GM23338 (cell line): ENCODE measurements around the gene SGCD. TPM values are rescaled to one million over a fixed set of nuclear protein-coding genes. Genes with fewer than 3 reads are reported as not detected.

Experiments
- ATAC-seq: fragments of 200-7000 bp; cut with Tn5 transposase; 3 replicates; pipeline ENCODE4 v1.9.1; 2020
- DNase-seq: peaks from one replicate; pipeline ENCODE4 v3.0.0-alpha.2; 2015; ENCODE audit warnings: low spot score
- H2AFZ ChIP-seq: fragments of 200-600 bp; sonication (generic); 2 replicates; pipeline ENCODE4 v1.8.0; 2016; ENCODE audit warnings: antibody characterized with exemption, mild to moderate bottlenecking, moderate library complexity
- H3F3A ChIP-seq: fragments of 200-600 bp; sonication (generic); replicated peaks from 2 replicates; pipeline ENCODE4 v1.8.0; 2017; ENCODE audit warnings: antibody characterized with exemption, mixed run types, low read depth
- H3K27ac ChIP-seq: fragments of 200-600 bp; sonication (generic); 2 replicates; pipeline ENCODE4 v1.6.1; 2016; ENCODE audit warnings: low read depth
- H3K27me3 ChIP-seq: fragments of 200-600 bp; sonication (generic); 2 replicates; pipeline ENCODE4 v1.8.0; 2016; ENCODE audit warnings: mild to moderate bottlenecking, mixed run types, moderate library complexity; ENCODE audit not compliant: insufficient read depth
- H3K36me3 ChIP-seq: fragments of 200-600 bp; sonication (generic); 2 replicates; pipeline ENCODE4 v1.8.0; 2016; ENCODE audit warnings: mild to moderate bottlenecking; ENCODE audit not compliant: insufficient read depth
- H3K4me1 ChIP-seq: fragments of 200-600 bp; sonication (generic); 2 replicates; pipeline ENCODE4 v1.8.0; 2016; ENCODE audit warnings: mild to moderate bottlenecking, moderate library complexity; ENCODE audit not compliant: insufficient read depth
- H3K4me2 ChIP-seq: fragments of 200-600 bp; sonication (generic); 2 replicates; pipeline ENCODE4 v1.7.1; 2017; ENCODE audit warnings: mixed run types
- H3K4me3 ChIP-seq: fragments of 200-600 bp; sonication (generic); 2 replicates; pipeline ENCODE4 v1.6.1; 2016; ENCODE audit warnings: mixed run types
- H3K79me2 ChIP-seq: fragments of 200-600 bp; sonication (generic); replicated peaks from 2 replicates; pipeline ENCODE4 v1.8.0; 2017; ENCODE audit warnings: mild to moderate bottlenecking; ENCODE audit not compliant: insufficient read depth
- H3K9me2 ChIP-seq: fragments of 200-600 bp; sonication (generic); 2 replicates; pipeline ENCODE4 v1.8.0; 2017; ENCODE audit not compliant: insufficient read depth
- H4K20me1 ChIP-seq: fragments of 200-600 bp; sonication (generic); replicated peaks from 2 replicates; pipeline ENCODE4 v1.8.0; 2017; ENCODE audit warnings: mild to moderate bottlenecking; ENCODE audit not compliant: insufficient read depth
- H3K27ac Mint-ChIP-seq: 2 replicates; pipeline ENCODE4 v1.8.0; 2020; ENCODE audit warnings: inconsistent platforms, mild to moderate bottlenecking, moderate library complexity, mixed read lengths
- H3K27me3 Mint-ChIP-seq: 3 replicates; pipeline ENCODE4 v1.8.0; 2022; ENCODE audit warnings: low read depth, mild to moderate bottlenecking, moderate library complexity, mixed read lengths, inconsistent platforms; ENCODE audit not compliant: insufficient read depth, poor library complexity
- H3K36me3 Mint-ChIP-seq: 3 replicates; pipeline ENCODE4 v1.8.0; 2021; ENCODE audit warnings: low read depth, mild to moderate bottlenecking, inconsistent platforms, moderate library complexity, mixed read lengths
- H3K4me1 Mint-ChIP-seq: 3 replicates; pipeline ENCODE4 v1.8.0; 2020; ENCODE audit warnings: mild to moderate bottlenecking, inconsistent platforms, mixed read lengths
- H3K4me3 Mint-ChIP-seq: 3 replicates; pipeline ENCODE4 v1.8.0; 2021; ENCODE audit warnings: moderate library complexity, mild to moderate bottlenecking, inconsistent platforms, mixed read lengths
- H3K9me3 Mint-ChIP-seq: 3 replicates; pipeline ENCODE4 v1.8.0; 2020; ENCODE audit warnings: moderate library complexity, mild to moderate bottlenecking, inconsistent platforms, mixed read lengths
- EZH2phosphoT487 ChIP-seq: fragments of 200-600 bp; sonication (generic); IDR thresholded peaks from one replicate; pipeline ENCODE4 v1.8.1; 2018; ENCODE audit warnings: antibody characterized with exemption; ENCODE audit not compliant: unreplicated experiment
- JUNB ChIP-seq: IDR thresholded peaks from one replicate; pipeline ENCODE4 v1.6.1; 2016; ENCODE audit warnings: antibody characterized with exemption; ENCODE audit not compliant: unreplicated experiment
- POLR2AphosphoS5 ChIP-seq: IDR thresholded peaks from 2 replicates; pipeline ENCODE4 v1.6.1; 2016; ENCODE audit warnings: antibody characterized with exemption, low read depth
- STAT1 ChIP-seq: IDR thresholded peaks from one replicate; pipeline ENCODE4 v1.6.1; 2016; ENCODE audit warnings: antibody characterized with exemption; ENCODE audit not compliant: unreplicated experiment
- ZNF114 ChIP-seq: fragments of 250-450 bp; sonication (Bioruptor Pico); IDR thresholded peaks from 2 replicates; pipeline ENCODE4 v1.5.0; 2020; ENCODE audit warnings: mild to moderate bottlenecking, moderate library complexity
- ZNF331 ChIP-seq: fragments of 250-450 bp; sonication (Bioruptor Pico); IDR thresholded peaks from 2 replicates; pipeline ENCODE4 v1.5.0; 2020; ENCODE audit warnings: low read depth, mild to moderate bottlenecking, moderate library complexity
- polyA plus RNA-seq: library from polyadenylated mRNA; unstranded; fragments of >200 nt; fragmentation: Nextera tagmentation; extraction: Ambion mirVana; gene quantifications from 2 replicates; pipeline ENCODE4 v1.2.1, GENCODE V29; 2016
- total RNA-seq: library from RNA; depleted of rRNA; stranded (reverse); fragments of >200 nt; shearing (Covaris generic); gene quantifications from 2 replicates; pipeline ENCODE4 v1.2.3, GENCODE V29; 2014
- TF ChIP-seq, protein P1 (sequence below): fragments of 250-450 bp; sonication (Bioruptor Pico); IDR thresholded peaks from 2 replicates; pipeline ENCODE4 v1.5.0; 2020; ENCODE audit warnings: mild to moderate bottlenecking, moderate library complexity
- TF ChIP-seq, protein P2 (sequence below): IDR thresholded peaks from 2 replicates; pipeline ENCODE4 v1.6.1; 2016; ENCODE audit warnings: antibody characterized with exemption
- TF ChIP-seq, protein P3 (sequence below): IDR thresholded peaks from one replicate; pipeline ENCODE4 v1.6.1; 2018; ENCODE audit warnings: antibody characterized with exemption; ENCODE audit not compliant: unreplicated experiment
- TF ChIP-seq, protein P4 (sequence below), 2 experiments: fragments of 200-600 bp in 1 of 2; sonication (generic) in 1 of 2; conservative IDR thresholded peaks; 2 replicates each; pipeline versions ENCODE4 v1.5.1 to v1.6.1; 2016 to 2017; ENCODE audit warnings: antibody characterized with exemption in 2 of 2, low read depth in 2 of 2, mild to moderate bottlenecking in 2 of 2, moderate library complexity in 1 of 2

The SGCD gene
- total and polyA plus RNA-seq, 2 experiments from 2014 or later = 0.03 to 0.05 TPM

DNA sequence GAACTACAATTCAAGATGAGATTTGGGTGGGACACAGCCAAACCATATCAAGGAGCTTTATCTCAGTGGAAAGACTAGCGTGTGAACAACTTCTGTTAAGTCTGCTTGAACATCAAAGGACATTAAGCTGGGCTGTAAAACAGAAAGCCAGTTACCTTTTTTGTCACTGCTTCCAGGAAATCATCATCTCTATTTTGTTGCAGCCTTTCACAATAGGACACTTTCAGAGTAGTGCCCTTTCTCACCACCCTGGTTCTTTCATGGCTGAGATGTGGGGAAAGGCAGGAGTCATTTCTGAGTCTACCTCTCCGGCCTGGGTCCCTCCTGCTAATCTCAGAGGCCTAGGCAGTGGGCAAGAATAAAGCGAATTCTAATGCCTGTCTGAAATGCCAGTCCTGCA lies 426.9 kb downstream of the SGCD start (continued):
- TF ChIP-seq ZNF114 (CRISPR knock-in tag) = no peak
- TF ChIP-seq, protein P1, sequence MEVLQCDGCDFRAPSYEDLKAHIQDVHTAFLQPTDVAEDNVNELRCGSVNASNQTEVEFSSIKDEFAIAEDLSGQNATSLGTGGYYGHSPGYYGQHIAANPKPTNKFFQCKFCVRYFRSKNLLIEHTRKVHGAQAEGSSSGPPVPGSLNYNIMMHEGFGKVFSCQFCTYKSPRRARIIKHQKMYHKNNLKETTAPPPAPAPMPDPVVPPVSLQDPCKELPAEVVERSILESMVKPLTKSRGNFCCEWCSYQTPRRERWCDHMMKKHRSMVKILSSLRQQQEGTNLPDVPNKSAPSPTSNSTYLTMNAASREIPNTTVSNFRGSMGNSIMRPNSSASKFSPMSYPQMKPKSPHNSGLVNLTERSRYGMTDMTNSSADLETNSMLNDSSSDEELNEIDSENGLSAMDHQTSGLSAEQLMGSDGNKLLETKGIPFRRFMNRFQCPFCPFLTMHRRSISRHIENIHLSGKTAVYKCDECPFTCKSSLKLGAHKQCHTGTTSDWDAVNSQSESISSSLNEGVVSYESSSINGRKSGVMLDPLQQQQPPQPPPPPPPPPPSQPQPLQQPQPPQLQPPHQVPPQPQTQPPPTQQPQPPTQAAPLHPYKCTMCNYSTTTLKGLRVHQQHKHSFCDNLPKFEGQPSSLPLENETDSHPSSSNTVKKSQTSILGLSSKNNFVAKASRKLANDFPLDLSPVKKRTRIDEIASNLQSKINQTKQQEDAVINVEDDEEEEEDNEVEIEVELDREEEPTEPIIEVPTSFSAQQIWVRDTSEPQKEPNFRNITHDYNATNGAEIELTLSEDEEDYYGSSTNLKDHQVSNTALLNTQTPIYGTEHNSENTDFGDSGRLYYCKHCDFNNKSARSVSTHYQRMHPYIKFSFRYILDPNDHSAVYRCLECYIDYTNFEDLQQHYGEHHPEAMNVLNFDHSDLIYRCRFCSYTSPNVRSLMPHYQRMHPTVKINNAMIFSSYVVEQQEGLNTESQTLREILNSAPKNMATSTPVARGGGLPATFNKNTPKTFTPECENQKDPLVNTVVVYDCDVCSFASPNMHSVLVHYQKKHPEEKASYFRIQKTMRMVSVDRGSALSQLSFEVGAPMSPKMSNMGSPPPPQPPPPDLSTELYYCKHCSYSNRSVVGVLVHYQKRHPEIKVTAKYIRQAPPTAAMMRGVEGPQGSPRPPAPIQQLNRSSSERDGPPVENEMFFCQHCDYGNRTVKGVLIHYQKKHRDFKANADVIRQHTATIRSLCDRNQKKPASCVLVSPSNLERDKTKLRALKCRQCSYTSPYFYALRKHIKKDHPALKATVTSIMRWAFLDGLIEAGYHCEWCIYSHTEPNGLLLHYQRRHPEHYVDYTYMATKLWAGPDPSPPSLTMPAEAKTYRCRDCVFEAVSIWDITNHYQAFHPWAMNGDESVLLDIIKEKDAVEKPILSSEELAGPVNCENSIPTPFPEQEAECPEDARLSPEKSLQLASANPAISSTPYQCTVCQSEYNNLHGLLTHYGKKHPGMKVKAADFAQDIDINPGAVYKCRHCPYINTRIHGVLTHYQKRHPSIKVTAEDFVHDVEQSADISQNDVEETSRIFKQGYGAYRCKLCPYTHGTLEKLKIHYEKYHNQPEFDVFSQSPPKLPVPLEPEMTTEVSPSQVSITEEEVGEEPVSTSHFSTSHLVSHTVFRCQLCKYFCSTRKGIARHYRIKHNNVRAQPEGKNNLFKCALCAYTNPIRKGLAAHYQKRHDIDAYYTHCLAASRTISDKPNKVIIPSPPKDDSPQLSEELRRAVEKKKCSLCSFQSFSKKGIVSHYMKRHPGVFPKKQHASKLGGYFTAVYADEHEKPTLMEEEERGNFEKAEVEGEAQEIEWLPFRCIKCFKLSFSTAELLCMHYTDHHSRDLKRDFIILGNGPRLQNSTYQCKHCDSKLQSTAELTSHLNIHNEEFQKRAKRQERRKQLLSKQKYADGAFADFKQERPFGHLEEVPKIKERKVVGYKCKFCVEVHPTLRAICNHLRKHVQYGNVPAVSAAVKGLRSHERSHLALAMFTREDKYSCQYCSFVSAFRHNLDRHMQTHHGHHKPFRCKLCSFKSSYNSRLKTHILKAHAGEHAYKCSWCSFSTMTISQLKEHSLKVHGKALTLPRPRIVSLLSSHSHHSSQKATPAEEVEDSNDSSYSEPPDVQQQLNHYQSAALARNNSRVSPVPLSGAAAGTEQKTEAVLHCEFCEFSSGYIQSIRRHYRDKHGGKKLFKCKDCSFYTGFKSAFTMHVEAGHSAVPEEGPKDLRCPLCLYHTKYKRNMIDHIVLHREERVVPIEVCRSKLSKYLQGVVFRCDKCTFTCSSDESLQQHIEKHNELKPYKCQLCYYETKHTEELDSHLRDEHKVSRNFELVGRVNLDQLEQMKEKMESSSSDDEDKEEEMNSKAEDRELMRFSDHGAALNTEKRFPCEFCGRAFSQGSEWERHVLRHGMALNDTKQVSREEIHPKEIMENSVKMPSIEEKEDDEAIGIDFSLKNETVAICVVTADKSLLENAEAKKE = no peak
- TF ChIP-seq POLR2AphosphoS5 = no peak
- no peak for TF ChIP-seq STAT1
- TF ChIP-seq, protein P2, sequence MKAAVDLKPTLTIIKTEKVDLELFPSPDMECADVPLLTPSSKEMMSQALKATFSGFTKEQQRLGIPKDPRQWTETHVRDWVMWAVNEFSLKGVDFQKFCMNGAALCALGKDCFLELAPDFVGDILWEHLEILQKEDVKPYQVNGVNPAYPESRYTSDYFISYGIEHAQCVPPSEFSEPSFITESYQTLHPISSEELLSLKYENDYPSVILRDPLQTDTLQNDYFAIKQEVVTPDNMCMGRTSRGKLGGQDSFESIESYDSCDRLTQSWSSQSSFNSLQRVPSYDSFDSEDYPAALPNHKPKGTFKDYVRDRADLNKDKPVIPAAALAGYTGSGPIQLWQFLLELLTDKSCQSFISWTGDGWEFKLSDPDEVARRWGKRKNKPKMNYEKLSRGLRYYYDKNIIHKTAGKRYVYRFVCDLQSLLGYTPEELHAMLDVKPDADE = no peak
- no peak for TF ChIP-seq ZNF331 (CRISPR knock-in tag)

DNA sequence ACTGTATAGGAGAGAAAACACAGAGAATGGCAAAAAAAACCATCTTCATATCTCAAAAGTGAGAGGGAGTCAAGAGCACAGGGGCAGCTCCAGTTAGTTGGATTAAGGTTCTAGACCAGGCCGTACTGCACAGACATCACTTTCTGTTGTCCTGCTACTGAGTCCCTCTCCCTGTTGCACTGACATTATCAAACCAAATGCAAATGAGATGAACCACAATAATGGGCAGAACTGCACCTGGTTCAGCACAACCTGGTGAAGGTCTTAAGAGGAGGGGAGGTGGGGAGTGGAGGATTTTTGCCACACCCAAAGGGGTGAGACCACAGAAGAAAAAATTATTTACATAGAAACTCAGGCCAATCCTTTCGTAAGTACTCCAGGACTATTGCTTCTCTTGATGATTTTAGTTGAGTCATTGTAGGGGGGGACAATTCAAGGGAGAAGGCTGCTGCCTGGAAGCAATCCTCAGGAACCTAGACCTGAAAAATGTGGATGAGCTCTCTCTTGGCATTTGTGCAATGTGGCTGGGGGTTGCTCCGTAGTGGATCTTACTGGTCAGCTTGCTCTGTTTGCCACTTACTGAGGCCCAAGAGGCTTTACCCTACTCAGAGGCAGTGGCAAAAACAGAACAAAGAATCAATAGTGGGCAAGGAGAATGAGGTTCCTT lies 428.6 kb downstream of the SGCD start:
- H3K27ac ChIP-seq = no peak overlapping the region
- H3K4me2 ChIP-seq = no peak overlapping the region
- Mint-ChIP-seq H3K27ac (peak overlapping the region; percentile 55), H3K4me1 (peaks cover 3% of the 10 kb centered on the region; the same call in 2 of the 3 replicates), H3K36me3 (no peaks in the 10 kb centered on the region), H3K9me3 (no peaks in the 10 kb centered on the region), H3K4me3 (no peak overlapping the region), H3K27me3 (no peaks in the 10 kb centered on the region)
- H3K27me3 ChIP-seq = no peaks in the 10 kb centered on the region
- H3K9me2 ChIP-seq = 0 out of 2 replicates have a peak, but pooled peaks cover 9% of the 10 kb centered on the region
- H2AFZ ChIP-seq = peak overlapping the region; percentile 88
- DNase-seq = no peak
- no peaks in the 10 kb centered on the region for H3F3A ChIP-seq
- H3K36me3 ChIP-seq = no peaks in the 10 kb centered on the region
- no peaks in the 10 kb centered on the region for H3K79me2 ChIP-seq
- H3K4me1 ChIP-seq = no peaks in the 10 kb centered on the region
- H3K4me3 ChIP-seq = no peak overlapping the region
- ATAC-seq = no peak
- no peaks in the 10 kb centered on the region for H4K20me1 ChIP-seq
- TF ChIP-seq, protein P3, sequence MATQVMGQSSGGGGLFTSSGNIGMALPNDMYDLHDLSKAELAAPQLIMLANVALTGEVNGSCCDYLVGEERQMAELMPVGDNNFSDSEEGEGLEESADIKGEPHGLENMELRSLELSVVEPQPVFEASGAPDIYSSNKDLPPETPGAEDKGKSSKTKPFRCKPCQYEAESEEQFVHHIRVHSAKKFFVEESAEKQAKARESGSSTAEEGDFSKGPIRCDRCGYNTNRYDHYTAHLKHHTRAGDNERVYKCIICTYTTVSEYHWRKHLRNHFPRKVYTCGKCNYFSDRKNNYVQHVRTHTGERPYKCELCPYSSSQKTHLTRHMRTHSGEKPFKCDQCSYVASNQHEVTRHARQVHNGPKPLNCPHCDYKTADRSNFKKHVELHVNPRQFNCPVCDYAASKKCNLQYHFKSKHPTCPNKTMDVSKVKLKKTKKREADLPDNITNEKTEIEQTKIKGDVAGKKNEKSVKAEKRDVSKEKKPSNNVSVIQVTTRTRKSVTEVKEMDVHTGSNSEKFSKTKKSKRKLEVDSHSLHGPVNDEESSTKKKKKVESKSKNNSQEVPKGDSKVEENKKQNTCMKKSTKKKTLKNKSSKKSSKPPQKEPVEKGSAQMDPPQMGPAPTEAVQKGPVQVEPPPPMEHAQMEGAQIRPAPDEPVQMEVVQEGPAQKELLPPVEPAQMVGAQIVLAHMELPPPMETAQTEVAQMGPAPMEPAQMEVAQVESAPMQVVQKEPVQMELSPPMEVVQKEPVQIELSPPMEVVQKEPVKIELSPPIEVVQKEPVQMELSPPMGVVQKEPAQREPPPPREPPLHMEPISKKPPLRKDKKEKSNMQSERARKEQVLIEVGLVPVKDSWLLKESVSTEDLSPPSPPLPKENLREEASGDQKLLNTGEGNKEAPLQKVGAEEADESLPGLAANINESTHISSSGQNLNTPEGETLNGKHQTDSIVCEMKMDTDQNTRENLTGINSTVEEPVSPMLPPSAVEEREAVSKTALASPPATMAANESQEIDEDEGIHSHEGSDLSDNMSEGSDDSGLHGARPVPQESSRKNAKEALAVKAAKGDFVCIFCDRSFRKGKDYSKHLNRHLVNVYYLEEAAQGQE = no peak
- TF ChIP-seq EZH2phosphoT487 (no peak), ZNF331 (CRISPR knock-in tag) (no peak), POLR2AphosphoS5 (no peak), ZNF114 (CRISPR knock-in tag) (no peak), JUNB (no peak)
- TF ChIP-seq, protein P2 = no peak
- TF ChIP-seq, protein P4, sequence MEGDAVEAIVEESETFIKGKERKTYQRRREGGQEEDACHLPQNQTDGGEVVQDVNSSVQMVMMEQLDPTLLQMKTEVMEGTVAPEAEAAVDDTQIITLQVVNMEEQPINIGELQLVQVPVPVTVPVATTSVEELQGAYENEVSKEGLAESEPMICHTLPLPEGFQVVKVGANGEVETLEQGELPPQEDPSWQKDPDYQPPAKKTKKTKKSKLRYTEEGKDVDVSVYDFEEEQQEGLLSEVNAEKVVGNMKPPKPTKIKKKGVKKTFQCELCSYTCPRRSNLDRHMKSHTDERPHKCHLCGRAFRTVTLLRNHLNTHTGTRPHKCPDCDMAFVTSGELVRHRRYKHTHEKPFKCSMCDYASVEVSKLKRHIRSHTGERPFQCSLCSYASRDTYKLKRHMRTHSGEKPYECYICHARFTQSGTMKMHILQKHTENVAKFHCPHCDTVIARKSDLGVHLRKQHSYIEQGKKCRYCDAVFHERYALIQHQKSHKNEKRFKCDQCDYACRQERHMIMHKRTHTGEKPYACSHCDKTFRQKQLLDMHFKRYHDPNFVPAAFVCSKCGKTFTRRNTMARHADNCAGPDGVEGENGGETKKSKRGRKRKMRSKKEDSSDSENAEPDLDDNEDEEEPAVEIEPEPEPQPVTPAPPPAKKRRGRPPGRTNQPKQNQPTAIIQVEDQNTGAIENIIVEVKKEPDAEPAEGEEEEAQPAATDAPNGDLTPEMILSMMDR (conservative IDR thresholded peaks at IDR 0.05; ENCODE audit: low read depth in 2 of 2) = no peak
